Epithelial cell of prostate (primary cell): ENCODE measurements around the gene GRIP1.
A peak's percentile ranks its signal among the peaks of the same experiment; 100 is the strongest.

Source experiments
- DNase-seq: peaks from one replicate; pipeline ENCODE4 v3.0.0-alpha.2; 2011; ENCODE audit warnings: low read depth, low spot score
- H3K27ac ChIP-seq: fragments of 450-650 bp; 2 replicates; pipeline ENCODE4 v1.5.1; 2017; ENCODE audit warnings: mild to moderate bottlenecking

Gene GRIP1

GRCh38 chr12:66495709-66496108 is 183.2 kb downstream of the GRIP1 start:
- no peak overlapping the region for H3K27ac ChIP-seq
- no peak for DNase-seq

- DNase-seq, result no peak
These were observed 185.1 kb downstream of the GRIP1 start for GRCh38 chr12:66493819-66494218.

GRCh38 chr12:66491853-66492252 is 187.0 kb downstream of the GRIP1 start:
- H3K27ac ChIP-seq, result no peak overlapping the region
- DNase-seq, result no peak

More at GRCh38 chr12:66493819-66494218, 185.1 kb downstream of the GRIP1 start:
- H3K27ac ChIP-seq, result no peak overlapping the region

GRCh38 chr12:66482351-66483203 is 196.3 kb downstream of the GRIP1 start:
- DNase-seq, result no peak
- no peak overlapping the region for H3K27ac ChIP-seq

GRCh38 chr12:66467932-66468331 is 210.9 kb downstream of the GRIP1 start:
- H3K27ac ChIP-seq, result no peak overlapping the region
- no peak for DNase-seq

- DNase-seq, result no peak
- H3K27ac ChIP-seq, result no peak overlapping the region
These were observed 217.5 kb downstream of the GRIP1 start for GRCh38 chr12:66461331-66461730.

- DNase-seq, result no peak
- H3K27ac ChIP-seq, result no peak overlapping the region
These were observed 218.9 kb downstream of the GRIP1 start for GRCh38 chr12:66459944-66460482.

- no peak for DNase-seq
- no peak overlapping the region for H3K27ac ChIP-seq
These were observed 222.3 kb downstream of the GRIP1 start for GRCh38 chr12:66456612-66457011.

- no peak for DNase-seq
- H3K27ac ChIP-seq, result no peak overlapping the region
These were observed 225.0 kb downstream of the GRIP1 start for GRCh38 chr12:66453844-66454243.

- no peak for DNase-seq
- H3K27ac ChIP-seq, result no peak overlapping the region
These were observed 225.8 kb downstream of the GRIP1 start for GRCh38 chr12:66453120-66453519.

- DNase-seq, result peak; percentile 70
- no peak overlapping the region for H3K27ac ChIP-seq
These were observed 229.3 kb downstream of the GRIP1 start for GRCh38 chr12:66449531-66449930.

- no peak for DNase-seq
- no peak overlapping the region for H3K27ac ChIP-seq
These were observed 231.2 kb downstream of the GRIP1 start for GRCh38 chr12:66447643-66448042.

- DNase-seq, result no peak
- no peak overlapping the region for H3K27ac ChIP-seq
These were observed 232.6 kb downstream of the GRIP1 start for GRCh38 chr12:66446276-66446675.

- no peak overlapping the region for H3K27ac ChIP-seq
- no peak for DNase-seq
These were observed 236.8 kb downstream of the GRIP1 start for GRCh38 chr12:66441905-66442559.

- H3K27ac ChIP-seq, result no peak overlapping the region
These were observed 240.3 kb downstream of the GRIP1 start for GRCh38 chr12:66438601-66439000.

GRCh38 chr12:66430106-66430505 is 248.8 kb downstream of the GRIP1 start:
- no peak overlapping the region for H3K27ac ChIP-seq
- DNase-seq, result no peak

More at GRCh38 chr12:66438601-66439000, 240.3 kb downstream of the GRIP1 start:
- no peak for DNase-seq

GRCh38 chr12:66428870-66429269 is 250.0 kb downstream of the GRIP1 start:
- no peak for DNase-seq

GRCh38 chr12:66428261-66428660 is 250.6 kb downstream of the GRIP1 start:
- DNase-seq, result no peak
- no peak overlapping the region for H3K27ac ChIP-seq

More at GRCh38 chr12:66428870-66429269, 250.0 kb downstream of the GRIP1 start:
- H3K27ac ChIP-seq, result no peak overlapping the region

- DNase-seq, result no peak
- no peak overlapping the region for H3K27ac ChIP-seq
These were observed 252.2 kb downstream of the GRIP1 start for GRCh38 chr12:66426696-66427095.

GRCh38 chr12:66423266-66423665 is 255.6 kb downstream of the GRIP1 start:
- H3K27ac ChIP-seq, result no peak overlapping the region
- no peak for DNase-seq

GRCh38 chr12:66418908-66419307 is 260.0 kb downstream of the GRIP1 start:
- DNase-seq, result no peak
- no peak overlapping the region for H3K27ac ChIP-seq
